ENCODE results near the gene NFIL3.

The NFIL3 gene

GRCh38 chr9:91421971-91422757 lies 1.5 kb downstream of the NFIL3 start:
- DNase-seq = peak; percentile 35

- peak; percentile 33 for DNase-seq
Observed at GRCh38 chr9:91421128-91421765, 2.4 kb downstream of the NFIL3 start.

DNA sequence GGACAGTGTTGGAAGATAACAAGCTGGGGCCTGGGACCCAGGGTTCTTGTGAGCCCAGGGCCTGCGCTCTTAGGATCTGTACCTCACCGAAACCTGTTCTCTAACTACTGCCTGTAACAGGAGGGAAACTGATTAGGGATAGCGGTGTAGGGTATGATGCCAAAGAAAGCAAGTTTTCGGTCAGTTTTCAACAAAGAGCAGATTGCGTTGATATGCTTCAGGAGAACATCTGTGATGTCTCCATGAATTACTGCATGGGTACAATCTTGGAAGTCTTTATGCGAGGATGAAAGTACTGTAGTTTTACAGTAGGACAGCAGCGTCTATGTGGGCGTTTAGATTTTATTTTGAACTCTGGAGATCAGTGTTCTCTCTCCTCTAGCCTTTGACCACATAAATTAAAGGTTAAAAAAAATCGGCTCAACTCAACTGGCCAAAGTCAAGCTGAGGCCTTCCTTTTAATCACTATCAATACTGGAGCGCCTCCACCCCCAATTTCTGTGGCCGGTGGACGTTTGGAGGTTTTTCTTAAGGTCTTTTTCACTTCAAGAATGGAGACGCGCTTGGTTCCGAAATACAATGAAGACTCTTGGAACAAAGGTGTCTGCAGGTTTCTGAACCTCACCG lies 3.0 kb downstream of the NFIL3 start:
- no peak for DNase-seq

- peak; percentile 11 for DNase-seq
Observed at GRCh38 chr9:91419222-91420191, 4.1 kb downstream of the NFIL3 start.

DNA sequence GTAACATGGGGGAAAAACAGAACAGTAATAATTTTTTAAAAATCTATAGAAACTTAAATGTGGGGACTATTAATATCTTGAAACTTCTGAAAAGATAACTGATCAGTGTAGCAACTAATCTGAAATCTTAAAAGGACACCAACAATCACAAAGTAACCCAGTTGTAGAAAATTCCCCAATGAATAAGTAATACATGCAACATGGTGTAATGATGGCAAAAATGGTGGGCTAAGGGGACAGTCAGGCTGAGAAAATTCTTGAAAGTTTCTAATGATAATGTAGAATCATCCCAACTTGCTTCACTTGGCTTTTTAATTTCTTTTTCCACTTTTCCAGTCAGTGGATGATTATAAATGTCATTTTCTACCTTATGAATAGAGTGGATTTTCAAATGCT lies 5.4 kb downstream of the NFIL3 start:
- no peak for DNase-seq

GRCh38 chr9:91417602-91418214 lies 5.9 kb downstream of the NFIL3 start:
- DNase-seq = peak; percentile 29

DNA sequence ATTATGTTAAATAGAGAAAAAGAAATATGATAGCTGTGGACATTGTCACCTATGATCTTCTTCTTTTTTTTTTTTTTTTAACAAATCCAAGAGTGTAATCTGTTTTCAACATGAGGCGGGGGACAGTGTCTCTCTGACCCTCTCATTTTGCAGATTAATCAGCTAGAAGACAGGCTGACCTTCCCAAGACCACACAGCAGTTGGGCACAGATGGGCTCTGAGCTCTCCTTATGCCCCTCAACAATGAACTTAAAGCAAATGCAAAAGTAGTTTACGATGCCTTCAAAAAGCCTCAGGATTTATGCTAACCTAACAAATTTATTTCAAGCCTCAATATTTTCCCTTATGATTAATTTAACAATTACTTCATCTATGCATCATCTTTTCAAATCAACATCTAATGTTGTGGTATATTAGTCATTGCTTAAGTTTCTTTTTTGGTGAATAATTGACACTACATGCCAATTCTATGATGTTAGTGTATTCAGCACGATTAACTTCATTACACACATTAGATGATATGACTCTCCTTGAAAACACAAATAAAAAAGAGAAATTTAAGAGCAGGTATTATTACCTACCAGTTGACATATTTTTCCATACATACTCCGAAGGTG lies 7.4 kb downstream of the NFIL3 start:
- no peak for DNase-seq

DNA sequence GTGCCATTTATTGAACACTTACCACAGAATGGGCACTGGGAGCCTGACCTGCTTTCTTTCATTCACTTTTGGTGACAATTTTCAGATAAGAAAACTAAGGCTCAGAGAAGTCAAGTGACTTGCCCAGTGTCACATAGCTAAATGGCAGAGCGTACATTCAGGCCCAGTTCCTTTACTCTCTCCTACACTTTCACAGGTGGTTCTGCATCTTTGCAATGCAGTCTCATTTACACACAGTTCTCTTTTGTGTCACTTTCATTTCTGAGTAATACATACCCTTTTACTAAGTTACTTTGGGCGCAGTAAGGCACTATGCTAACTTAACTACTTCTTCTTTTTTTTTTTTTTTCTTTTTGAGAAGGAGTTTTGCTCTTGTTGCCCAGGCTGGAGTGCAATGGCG lies 8.3 kb downstream of the NFIL3 start:
- DNase-seq = no peak

DNA sequence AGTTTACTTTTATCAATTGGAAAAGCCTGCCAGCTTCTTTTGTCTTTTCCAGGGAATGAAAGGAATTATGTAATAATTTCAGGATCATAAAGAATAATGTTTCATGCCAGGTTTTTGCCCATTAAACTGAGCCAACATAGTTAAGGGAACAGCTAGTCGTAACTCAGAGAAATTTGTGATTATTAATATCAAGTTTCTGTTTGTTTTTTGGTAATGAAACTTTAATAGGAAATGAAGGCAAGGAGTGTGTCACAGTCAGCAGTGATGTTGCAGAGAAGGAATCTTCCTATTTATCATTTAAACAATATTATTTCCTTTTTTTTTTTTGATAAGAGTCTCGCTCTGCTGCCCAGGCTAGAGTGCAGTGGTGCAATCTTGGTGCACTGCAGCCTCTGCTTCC lies 10.7 kb downstream of the NFIL3 start:
- DNase-seq = no peak

DNA sequence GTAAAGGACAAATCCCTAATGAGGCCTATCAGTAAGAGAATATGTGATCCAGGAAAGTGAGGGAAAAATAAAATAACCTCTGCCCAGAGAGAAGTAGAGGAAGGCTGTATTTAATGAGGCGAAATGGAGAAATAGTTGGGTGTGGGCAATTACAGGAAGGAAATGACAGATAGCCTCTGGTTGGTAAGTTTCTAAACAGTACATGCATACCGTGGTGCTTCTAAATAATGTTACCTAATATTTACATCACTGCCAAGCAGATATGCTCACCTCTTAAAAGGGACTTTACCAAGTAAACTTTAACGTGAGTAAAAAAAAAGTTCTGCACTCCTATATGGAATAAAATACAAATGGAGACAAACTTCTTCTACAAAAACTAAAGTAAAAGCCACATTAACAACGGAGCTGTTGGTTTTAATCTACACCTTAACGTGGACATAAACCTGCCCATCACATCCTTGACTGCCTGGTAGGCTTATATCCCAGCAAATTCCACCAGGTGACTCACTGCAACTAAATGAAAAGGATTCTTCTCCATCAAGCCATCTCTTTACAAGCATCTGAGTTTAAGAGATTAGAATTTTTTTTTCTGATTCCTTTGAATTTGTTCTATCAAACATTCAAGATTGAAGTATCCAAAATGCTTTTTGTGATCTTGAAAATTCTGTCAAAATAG lies 12.4 kb downstream of the NFIL3 start:
- no peak for DNase-seq

DNA sequence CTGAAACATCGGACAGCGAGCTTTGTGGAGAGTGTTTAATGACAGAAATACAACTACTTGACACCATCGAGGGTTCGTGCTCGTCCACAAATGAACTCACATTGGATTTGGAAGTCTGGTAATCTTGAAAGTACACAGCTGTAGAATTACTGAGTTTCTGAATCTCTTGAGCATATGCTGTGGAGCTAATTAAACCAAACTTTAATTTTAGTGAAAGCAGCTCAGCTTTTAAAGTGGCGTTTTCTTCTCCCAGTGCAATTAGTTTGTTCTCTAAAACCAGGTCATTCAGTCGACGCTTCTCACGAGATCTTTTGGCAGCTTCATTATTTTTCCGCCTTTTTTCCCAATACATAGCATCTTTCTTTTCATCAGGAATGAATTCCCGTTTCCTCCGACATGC lies 13.5 kb downstream of the NFIL3 start:
- no peak for DNase-seq

DNA sequence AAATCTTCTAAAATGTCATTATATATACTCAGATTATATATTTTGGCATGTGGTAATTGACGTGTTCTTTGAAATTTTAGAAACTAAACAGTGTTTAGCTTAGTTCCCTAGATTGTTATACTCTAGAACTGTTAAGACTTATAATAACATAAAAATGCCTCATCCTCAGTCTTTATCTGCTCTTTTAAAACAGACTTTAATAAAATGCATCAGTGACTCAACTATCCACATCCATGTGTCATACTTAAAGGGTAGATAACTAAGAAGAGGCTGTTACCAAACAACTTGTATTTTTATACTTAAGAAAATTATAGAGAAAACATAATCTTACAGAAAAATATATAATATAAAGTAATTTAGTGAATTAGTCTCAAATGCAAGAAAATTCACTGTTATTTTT lies 15.2 kb downstream of the NFIL3 start:
- no peak for DNase-seq

DNA sequence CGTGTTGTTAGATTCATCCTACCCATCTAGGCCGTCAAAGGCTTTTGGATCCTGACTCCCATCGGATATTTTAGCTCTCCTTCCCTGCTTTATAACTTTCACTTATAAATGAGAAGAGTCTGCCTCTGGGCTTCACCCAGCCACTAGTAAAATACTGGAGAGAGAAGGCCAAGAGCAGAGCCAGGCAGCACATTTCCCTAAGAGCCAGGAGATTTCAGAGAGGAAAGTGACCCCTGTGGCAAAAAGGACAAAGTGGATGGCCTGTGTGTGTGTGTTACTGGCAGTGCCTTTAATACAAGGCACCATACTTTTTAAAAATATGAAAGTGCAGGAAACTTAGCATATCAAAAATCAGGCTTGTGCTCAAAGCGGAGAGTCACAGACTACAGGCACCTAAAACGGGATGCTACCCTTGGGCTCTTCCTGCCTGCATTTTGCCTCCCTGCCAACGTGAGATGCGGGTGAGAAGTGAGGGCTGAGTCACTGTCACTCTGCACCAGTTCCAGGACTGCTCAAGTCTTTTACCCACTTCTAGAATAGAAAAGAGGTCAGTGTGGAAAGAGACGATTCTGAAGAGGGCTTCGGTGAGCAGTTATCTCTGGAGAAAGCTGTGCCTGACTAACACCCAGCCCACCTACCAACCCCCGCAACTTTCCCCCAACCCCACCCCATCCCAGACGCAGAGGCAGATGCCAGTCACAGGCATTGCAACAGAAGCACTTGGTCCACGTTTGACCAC lies 15.9 kb downstream of the NFIL3 start:
- no peak for DNase-seq

DNA sequence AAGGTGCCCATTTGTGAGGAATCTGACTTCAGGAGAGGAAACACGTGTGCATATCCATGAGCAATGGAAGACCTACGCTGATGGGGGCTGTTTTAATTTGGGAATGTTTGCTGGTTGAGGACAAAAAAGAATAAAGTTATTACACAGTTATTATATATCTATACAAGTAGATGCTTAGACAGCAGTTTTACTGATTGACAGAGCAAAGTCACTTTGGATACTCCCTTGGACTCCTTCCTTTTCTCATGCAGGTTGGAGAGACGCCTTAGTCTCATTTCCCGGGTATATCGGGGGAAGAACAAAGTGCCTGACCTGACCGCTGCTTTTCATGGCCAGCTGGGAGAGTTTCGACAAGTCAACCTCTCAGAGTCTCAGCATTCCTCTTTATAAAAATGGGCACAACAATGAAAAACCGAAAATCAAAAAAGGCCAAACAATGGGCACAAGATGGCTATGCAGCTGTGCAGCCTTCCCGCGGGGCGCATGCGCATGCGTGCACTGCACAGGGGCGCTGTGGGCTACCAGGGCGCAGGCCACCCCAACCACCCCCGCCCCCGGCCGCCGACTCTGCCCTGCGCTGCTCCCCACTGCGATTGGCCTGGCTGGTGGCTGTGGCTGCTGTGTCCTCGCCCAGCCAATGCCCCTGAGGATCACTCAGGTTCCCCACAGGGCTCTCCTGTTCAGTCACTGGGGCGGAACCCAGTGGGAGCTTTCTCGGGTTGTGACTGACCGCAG lies 18.1 kb downstream of the NFIL3 start:
- DNase-seq = no peak

GRCh38 chr9:91403665-91404543 lies 19.7 kb downstream of the NFIL3 start:
- DNase-seq = no peak

- no peak for DNase-seq
Observed at GRCh38 chr9:91398926-91399325, 24.7 kb downstream of the NFIL3 start.

- no peak for DNase-seq
Observed at GRCh38 chr9:91395553-91396471, 27.8 kb downstream of the NFIL3 start.

DNA sequence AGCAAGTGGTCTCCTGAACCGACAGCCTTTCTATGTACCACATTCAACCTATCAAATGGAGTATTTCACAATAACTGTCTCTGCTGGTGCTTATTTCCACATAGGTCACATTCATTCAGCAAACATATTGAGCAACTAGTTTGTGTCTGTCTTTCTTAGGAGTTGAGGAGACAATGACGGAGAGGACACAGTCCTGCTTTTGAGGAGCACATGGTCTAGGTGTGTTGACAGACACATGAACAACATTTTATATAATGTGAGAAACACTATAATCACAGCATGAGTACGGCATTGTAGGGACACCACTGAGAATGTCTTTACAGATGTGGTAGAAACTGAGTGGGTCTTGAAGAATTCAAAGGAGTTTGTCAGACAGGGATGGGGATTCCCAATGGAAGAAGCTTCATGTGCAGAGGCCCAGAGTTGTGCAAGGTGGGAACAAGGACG lies 28.5 kb downstream of the NFIL3 start:
- no peak for DNase-seq
